ENCODE measurements around the gene USP17L10. TPM values are rescaled to one million over a fixed set of nuclear protein-coding genes. Genes with fewer than 3 reads are reported as not detected.

Gene USP17L10
- total RNA-seq, 2 experiments from 2014 or later: not detected

Other genes starting within 250 kb of the USP17L10 start
- gene FAM90A26, start 40.2 kb upstream of the USP17L10 start, total RNA-seq: under 1 TPM in 1 of 2 experiments, not detected in 1; 0.08 TPM
- gene USP17L11, start 4.7 kb downstream of the USP17L10 start, total RNA-seq: not detected
- gene USP17L12, start 9.5 kb downstream of the USP17L10 start, total RNA-seq: not detected
- not detected for gene USP17L13, start 14.2 kb downstream of the USP17L10 start, total RNA-seq
- gene USP17L15, start 23.7 kb downstream of the USP17L10 start, total RNA-seq: not detected
- not detected for gene USP17L17, start 33.2 kb downstream of the USP17L10 start, total RNA-seq
- gene USP17L18, start 38.0 kb downstream of the USP17L10 start, total RNA-seq: not detected
- gene USP17L19, start 42.7 kb downstream of the USP17L10 start, total RNA-seq: not detected
- not detected for gene USP17L20, start 47.5 kb downstream of the USP17L10 start, total RNA-seq
- not detected for gene USP17L21, start 52.2 kb downstream of the USP17L10 start, total RNA-seq
- not detected for gene USP17L22, start 57.0 kb downstream of the USP17L10 start, total RNA-seq
- gene USP17L24, start 114.5 kb downstream of the USP17L10 start, total RNA-seq: not detected
- not detected for gene USP17L25, start 119.3 kb downstream of the USP17L10 start, total RNA-seq
- not detected for gene USP17L26, start 124.0 kb downstream of the USP17L10 start, total RNA-seq
- not detected for gene USP17L5, start 128.7 kb downstream of the USP17L10 start, total RNA-seq
- not detected for gene USP17L27, start 133.5 kb downstream of the USP17L10 start, total RNA-seq
- not detected for gene USP17L28, start 138.2 kb downstream of the USP17L10 start, total RNA-seq
- gene USP17L29, start 143.0 kb downstream of the USP17L10 start, total RNA-seq: not detected
- not detected for gene USP17L30, start 152.5 kb downstream of the USP17L10 start, total RNA-seq
- gene DEFB131A, start 233.8 kb downstream of the USP17L10 start, total RNA-seq: not detected

Measured in CD4-positive, alpha-beta T cell (primary cell).